Tibial artery (tissue), 4 donors: ENCODE results near the gene RAET1E.

Experiments
- DNase-seq, 2 donors: peaks; one replicate each; pipeline ENCODE4 v3.0.0-alpha.2; 2019
- H3K27ac ChIP-seq, 2 donors: fragments of 200-600 bp; sonication (generic) in 1 of 2; 1 replicate in 1 of 2; 2 replicates in 1 of 2; pipeline ENCODE4 v1.5.1; 2018 to 2019; ENCODE audit warnings: mild to moderate bottlenecking in 1 of 2
- H3K27me3 ChIP-seq, 2 donors: fragments of 200-600 bp; sonication (generic) in 1 of 2; one replicate each; pipeline versions ENCODE4 v1.5.1 to v1.6.0; 2016 to 2019
- H3K36me3 ChIP-seq, 3 donors: fragments of 200-600 bp; sonication (generic) in 2 of 3; one replicate each; pipeline ENCODE4 v1.5.1; 2016 to 2019; ENCODE audit warnings: mild to moderate bottlenecking in 2 of 3
- H3K4me1 ChIP-seq, 4 donors: fragments of 200-600 bp; sonication (generic) in 2 of 4; 1 replicate in 3 of 4; 2 replicates in 1 of 4; pipeline ENCODE4 v1.5.1; 2016 to 2019
- H3K4me3 ChIP-seq, 2 donors: fragments of 200-600 bp; sonication (generic) in 1 of 2; 1 replicate in 1 of 2; 2 replicates in 1 of 2; pipeline ENCODE4 v1.5.1; 2018 to 2019; ENCODE audit warnings: mild to moderate bottlenecking in 2 of 2
- H3K9me3 ChIP-seq, 3 donors: fragments of 200-600 bp; sonication (generic) in 1 of 3; one replicate each; pipeline ENCODE4 v1.5.1; 2016 to 2019
- CTCF ChIP-seq, 2 experiments: fragments of 200-600 bp in 1 of 2; fragments of 450-650 bp in 1 of 2; IDR thresholded peaks; one replicate each; pipeline ENCODE4 v1.5.1; 2017 to 2019; ENCODE audit warnings: antibody characterized with exemption in 2 of 2, mild to moderate bottlenecking in 1 of 2, moderate library complexity in 1 of 2
- intact Hi-C: fragments of 100-400 bp; cut with DNase I; formaldehyde crosslinking; loops from one replicate; pipeline ENCODE4 v1.15.0; 2023; ENCODE audit warnings: low total_unique reads

The RAET1E gene

GRCh38 chr6:149881066-149881766, 16.7 kb downstream of the RAET1E start:
- no peak for DNase-seq
- H3K4me3 ChIP-seq, result no peak overlapping the region
- no peak overlapping the region for H3K27ac ChIP-seq
- H3K9me3 ChIP-seq, result no peaks in the 10 kb centered on the region
- H3K27me3 ChIP-seq, result no peaks in the 10 kb centered on the region
- peaks cover 0 to 10% (median 4%) of the 10 kb centered on the region in 4 donors for H3K4me1 ChIP-seq
- no peak for TF ChIP-seq CTCF (IDR thresholded peaks at IDR 0.05)
- no peaks in the 10 kb centered on the region for H3K36me3 ChIP-seq
- intact Hi-C loops, result no loop called here

- no peaks in the 10 kb centered on the region for H3K27me3 ChIP-seq
- no peaks in the 10 kb centered on the region for H3K36me3 ChIP-seq
- no peak overlapping the region for H3K27ac ChIP-seq
- H3K4me3 ChIP-seq, result no peak overlapping the region
- no peaks in the 10 kb centered on the region for H3K4me1 ChIP-seq
- H3K9me3 ChIP-seq, result no peaks in the 10 kb centered on the region
- no peak for DNase-seq
- intact Hi-C loops, result no loop called here
- TF ChIP-seq CTCF (IDR thresholded peaks at IDR 0.05), result no peak
These were observed 20.3 kb downstream of the RAET1E start for GRCh38 chr6:149877659-149878058.

GRCh38 chr6:149876241-149876933, 21.5 kb downstream of the RAET1E start:
- Histone ChIP-seq H3K36me3 (no peaks in the 10 kb centered on the region), H3K27ac (no peak overlapping the region), H3K9me3 (no peaks in the 10 kb centered on the region), H3K4me1 (no peaks in the 10 kb centered on the region), H3K27me3 (no peaks in the 10 kb centered on the region), H3K4me3 (no peak overlapping the region)
- DNase-seq, result no peak
- TF ChIP-seq CTCF (IDR thresholded peaks at IDR 0.05), result no peak
- intact Hi-C loops, result no loop called here

- intact Hi-C loops, result no loop called here
- Histone ChIP-seq H3K27me3 (no peaks in the 10 kb centered on the region), H3K4me3 (no peak overlapping the region), H3K9me3 (no peaks in the 10 kb centered on the region), H3K27ac (no peak overlapping the region), H3K4me1 (no peaks in the 10 kb centered on the region), H3K36me3 (no peaks in the 10 kb centered on the region)
- TF ChIP-seq CTCF (IDR thresholded peaks at IDR 0.05), result no peak
- no peak for DNase-seq
These were observed 25.7 kb downstream of the RAET1E start for GRCh38 chr6:149872233-149872632.

- H3K4me3 ChIP-seq, result no peak overlapping the region
- H3K9me3 ChIP-seq, result no peaks in the 10 kb centered on the region
- no peak for DNase-seq
- H3K27me3 ChIP-seq, result no peaks in the 10 kb centered on the region
- H3K27ac ChIP-seq, result no peak overlapping the region
- TF ChIP-seq CTCF (IDR thresholded peaks at IDR 0.05), result no peak
- intact Hi-C loops, result no loop called here
- no peaks in the 10 kb centered on the region for H3K4me1 ChIP-seq
- H3K36me3 ChIP-seq, result no peaks in the 10 kb centered on the region
These were observed 26.7 kb downstream of the RAET1E start for GRCh38 chr6:149871182-149871581.
